Stomach (tissue), 9 donors: ENCODE results near the gene ST6GALNAC3. TPM values are rescaled to one million over a fixed set of nuclear protein-coding genes. Genes with fewer than 3 reads are reported as not detected.

Experiments
- DNase-seq, 2 donors: peaks; one replicate each; pipeline versions ENCODE4 v3.0.0 to v3.0.0-alpha.2; 2013 to 2019
- H3K27ac ChIP-seq, 5 donors: fragments of 200-600 bp in 4 of 5; sonication (generic) in 4 of 5; one replicate each; pipeline ENCODE4 v1.5.1; 2013 to 2019; ENCODE audit warnings: mild to moderate bottlenecking in 1 of 5, moderate library complexity in 1 of 5
- H3K27me3 ChIP-seq, 3 donors: fragments of 200-600 bp; sonication (generic); one replicate each; pipeline ENCODE4 v1.5.1; 2017 to 2019; ENCODE audit warnings: mixed run types in 1 of 3
- H3K36me3 ChIP-seq, 4 donors: fragments of 200-600 bp; sonication (generic); 1 replicate in 3 of 4; 2 replicates in 1 of 4; pipeline ENCODE4 v1.5.1; 2016 to 2019
- H3K4me1 ChIP-seq, 4 donors: fragments of 200-600 bp; sonication (generic); one replicate each; pipeline ENCODE4 v1.5.1; 2016 to 2019
- H3K4me3 ChIP-seq, 4 donors: fragments of 200-600 bp; sonication (generic) in 3 of 4; one replicate each; pipeline ENCODE4 v1.5.1; 2016 to 2019; ENCODE audit warnings: mild to moderate bottlenecking in 1 of 4
- H3K9me3 ChIP-seq, 4 donors: fragments of 200-600 bp; sonication (generic); one replicate each; pipeline ENCODE4 v1.5.1; 2016 to 2019
- EP300 ChIP-seq: sonication (generic); formaldehyde crosslinking; IDR thresholded peaks from one replicate; pipeline ENCODE4 v1.6.1; 2017; ENCODE audit warnings: antibody characterized with exemption
- POLR2A ChIP-seq, 4 donors: fragments of 450-650 bp; IDR thresholded peaks; one replicate each; pipeline ENCODE4 v1.6.1; 2016; ENCODE audit warnings: antibody characterized with exemption in 4 of 4, control low read depth in 2 of 4, mild to moderate bottlenecking in 1 of 4, moderate library complexity in 1 of 4
- POLR2AphosphoS5 ChIP-seq, 3 donors: sonication (generic); formaldehyde crosslinking; IDR thresholded peaks; one replicate each; pipeline ENCODE4 v1.6.1; 2016; ENCODE audit warnings: antibody characterized with exemption in 3 of 3
- WGBS, 5 donors: extraction: QIAGEN DNeasy Blood & Tissue Kit in 3 of 5; methylation state at CpG; one replicate each; pipeline versions ENCODE4 v1.1.5 to v1.1.7; 2013 to 2018; 5-methylcytosine and 5-hydroxymethylcytosine counted together
- intact Hi-C: fragments of 100-400 bp; cut with DNase I; formaldehyde crosslinking; loops from one replicate; pipeline ENCODE4 v1.15.1; 2023; ENCODE audit warnings: low total_unique reads
- polyA plus RNA-seq, 3 donors: library from polyadenylated mRNA; stranded (reverse); fragments of 200-250 nt; gene quantifications; one replicate each; pipeline ENCODE4 v1.2.3, GENCODE V29; 2013
- total RNA-seq, 5 donors: library from RNA; depleted of rRNA; stranded (reverse); fragments of >200 nt; gene quantifications; one replicate each; pipeline versions ENCODE4 v1.1.0 to v1.2.3, GENCODE V29; 2014 to 2016
- TF ChIP-seq, protein P1 (sequence below), 7 experiments: fragments of 450-650 bp in 4 of 7; fragments of 200-600 bp in 3 of 7; sonication (generic) in 3 of 7; IDR thresholded peaks; one replicate each; pipeline ENCODE4 v1.5.1; 2016 to 2019; ENCODE audit warnings: antibody characterized with exemption in 7 of 7, control low read depth in 2 of 7, mild to moderate bottlenecking in 1 of 7
- donor health status: healthy with polysubstance abuse.
- donor health status: Bipolar disorder and iron deficiency.
- donor health status: healthy.

Gene ST6GALNAC3
- total and polyA plus RNA-seq, 8 donors = under 0.01 to 21.7 (median 1.2) TPM; not detected in 1

DNA sequence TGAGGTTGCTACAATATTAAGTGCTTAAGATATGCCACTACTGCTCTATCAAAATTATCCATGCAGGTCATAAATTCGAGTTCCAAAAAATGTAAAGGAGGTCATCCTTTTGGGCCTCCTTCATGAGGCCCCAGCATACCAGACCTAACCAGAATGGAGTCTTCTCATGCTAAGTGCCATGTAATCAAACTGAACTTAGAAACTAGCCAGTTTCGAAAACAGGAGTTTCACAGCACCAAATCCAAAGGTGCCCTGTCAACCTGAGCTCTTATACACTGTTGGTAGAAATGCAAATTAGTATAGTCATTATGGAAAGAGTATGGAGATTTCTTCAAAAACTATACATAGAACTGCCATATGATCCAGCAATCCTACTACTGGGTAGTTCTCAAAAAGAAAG, 320.5 kb downstream of the ST6GALNAC3 start:
- Histone ChIP-seq H3K4me1 (peaks cover 0 to 1% (median 0%) of the 10 kb centered on the region in 4 donors), H3K27me3 (no peaks in the 10 kb centered on the region), H3K36me3 (no peaks in the 10 kb centered on the region), H3K4me3 (no peak overlapping the region), H3K27ac (no peak overlapping the region), H3K9me3 (no peaks in the 10 kb centered on the region)
- no peak for TF ChIP-seq POLR2AphosphoS5 (IDR thresholded peaks at IDR 0.05)
- TF ChIP-seq EP300 = no peak
- no peak for TF ChIP-seq POLR2A (IDR thresholded peaks at IDR 0.05)
- TF ChIP-seq, protein P1, sequence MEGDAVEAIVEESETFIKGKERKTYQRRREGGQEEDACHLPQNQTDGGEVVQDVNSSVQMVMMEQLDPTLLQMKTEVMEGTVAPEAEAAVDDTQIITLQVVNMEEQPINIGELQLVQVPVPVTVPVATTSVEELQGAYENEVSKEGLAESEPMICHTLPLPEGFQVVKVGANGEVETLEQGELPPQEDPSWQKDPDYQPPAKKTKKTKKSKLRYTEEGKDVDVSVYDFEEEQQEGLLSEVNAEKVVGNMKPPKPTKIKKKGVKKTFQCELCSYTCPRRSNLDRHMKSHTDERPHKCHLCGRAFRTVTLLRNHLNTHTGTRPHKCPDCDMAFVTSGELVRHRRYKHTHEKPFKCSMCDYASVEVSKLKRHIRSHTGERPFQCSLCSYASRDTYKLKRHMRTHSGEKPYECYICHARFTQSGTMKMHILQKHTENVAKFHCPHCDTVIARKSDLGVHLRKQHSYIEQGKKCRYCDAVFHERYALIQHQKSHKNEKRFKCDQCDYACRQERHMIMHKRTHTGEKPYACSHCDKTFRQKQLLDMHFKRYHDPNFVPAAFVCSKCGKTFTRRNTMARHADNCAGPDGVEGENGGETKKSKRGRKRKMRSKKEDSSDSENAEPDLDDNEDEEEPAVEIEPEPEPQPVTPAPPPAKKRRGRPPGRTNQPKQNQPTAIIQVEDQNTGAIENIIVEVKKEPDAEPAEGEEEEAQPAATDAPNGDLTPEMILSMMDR (IDR thresholded peaks at IDR 0.05) = no peak
- WGBS, 5 donors = 86 to 94% (median 88%) methylated on average over 2 of the region's 2 CpGs
- intact Hi-C loops = no loop called here
- DNase-seq = no peak

DNA sequence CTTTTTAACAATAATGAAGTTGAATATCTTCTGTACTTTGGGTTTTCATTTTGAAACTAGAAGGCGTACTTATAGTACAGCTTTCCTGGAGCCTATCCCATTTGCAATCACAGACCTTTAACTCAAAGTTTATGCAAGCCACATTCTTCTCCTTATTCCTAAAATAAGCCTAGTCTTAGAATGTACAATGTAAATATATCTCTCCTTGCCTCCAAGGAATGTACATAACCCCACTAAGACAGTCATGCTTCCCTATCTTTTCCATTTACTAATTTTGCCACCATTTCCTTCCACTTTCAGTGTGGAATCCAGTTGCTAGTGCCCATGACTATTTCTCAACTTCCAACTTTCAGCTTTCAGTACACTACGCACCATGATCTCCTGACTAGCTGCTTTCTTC, 327.6 kb downstream of the ST6GALNAC3 start:
- Histone ChIP-seq H3K4me1 (no peaks in the 10 kb centered on the region), H3K4me3 (no peak overlapping the region), H3K36me3 (no peaks in the 10 kb centered on the region), H3K27ac (no peak overlapping the region), H3K27me3 (no peaks in the 10 kb centered on the region), H3K9me3 (no peaks in the 10 kb centered on the region)
- no peak for TF ChIP-seq POLR2AphosphoS5 (IDR thresholded peaks at IDR 0.05)
- TF ChIP-seq POLR2A (IDR thresholded peaks at IDR 0.05) = no peak
- TF ChIP-seq, protein P1 (IDR thresholded peaks at IDR 0.05) = no peak
- TF ChIP-seq EP300 = no peak
- DNase-seq = no peak
- 83 to 95% (median 93%) methylated on average over 2 of the region's 2 CpGs for WGBS, 5 donors
- intact Hi-C loops = no loop called here

DNA sequence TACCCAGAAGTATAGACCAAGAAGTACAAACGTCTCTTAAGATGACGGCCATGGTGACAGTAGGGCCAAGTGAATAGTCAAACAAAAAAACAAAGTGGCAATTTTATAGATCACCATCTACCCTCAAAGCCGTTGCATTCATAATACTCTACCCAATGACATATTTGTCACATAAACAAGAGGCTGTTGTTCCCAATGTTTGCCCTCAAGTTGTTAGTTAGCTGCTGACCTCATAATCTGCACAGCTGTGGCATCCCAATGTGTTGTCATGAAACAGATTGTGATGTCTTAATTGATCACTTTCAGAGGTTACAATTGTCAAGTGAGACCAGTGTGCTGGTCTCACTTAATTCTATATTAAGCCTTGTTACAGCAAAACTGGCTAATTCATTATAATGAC, 333.8 kb downstream of the ST6GALNAC3 start:
- Histone ChIP-seq H3K27ac (no peak overlapping the region), H3K27me3 (no peaks in the 10 kb centered on the region), H3K4me3 (no peak overlapping the region), H3K36me3 (no peaks in the 10 kb centered on the region), H3K4me1 (no peaks in the 10 kb centered on the region), H3K9me3 (no peaks in the 10 kb centered on the region)
- TF ChIP-seq POLR2AphosphoS5 (IDR thresholded peaks at IDR 0.05) = no peak
- TF ChIP-seq EP300 = no peak
- no peak for TF ChIP-seq POLR2A (IDR thresholded peaks at IDR 0.05)
- TF ChIP-seq, protein P1 (IDR thresholded peaks at IDR 0.05) = no peak
- intact Hi-C loops = no loop called here
- 80 to 89% (median 86%) methylated on average over 3 of the region's 3 CpGs for WGBS, 5 donors
- no peak for DNase-seq

DNA sequence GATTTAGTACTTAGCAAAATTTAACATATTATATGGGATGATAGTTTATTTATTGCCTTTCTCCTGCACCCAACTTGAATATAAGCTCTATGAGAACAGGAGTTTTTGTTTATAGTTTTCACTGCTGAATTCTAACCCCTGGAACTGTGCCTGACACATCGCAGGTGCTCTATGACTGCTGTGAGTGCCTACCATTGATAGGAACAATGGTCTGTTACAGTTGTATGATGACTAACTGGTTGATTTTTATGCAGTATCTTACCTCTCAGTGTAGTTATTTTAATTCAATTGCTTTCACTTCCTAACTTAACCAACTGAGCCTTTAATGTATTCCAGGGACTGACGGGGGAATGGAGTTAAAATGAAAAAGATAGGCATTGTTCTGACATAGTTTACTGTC, 336.0 kb downstream of the ST6GALNAC3 start:
- TF ChIP-seq POLR2A (IDR thresholded peaks at IDR 0.05) (no peak), POLR2AphosphoS5 (IDR thresholded peaks at IDR 0.05) (no peak), EP300 (no peak)
- TF ChIP-seq, protein P1 (IDR thresholded peaks at IDR 0.05) = no peak
- Histone ChIP-seq H3K4me1 (no peaks in the 10 kb centered on the region), H3K27me3 (no peaks in the 10 kb centered on the region), H3K9me3 (no peaks in the 10 kb centered on the region), H3K36me3 (no peaks in the 10 kb centered on the region), H3K27ac (no peak overlapping the region), H3K4me3 (no peak overlapping the region)
- WGBS, 5 donors = 64 to 92% (median 88%) methylated on average over 2 of the region's 2 CpGs
- intact Hi-C loops = no loop called here
- DNase-seq = no peak
